SK-N-MC (cell line): ENCODE data around the gene ZNF90.
"Not testable (repeated sequence)": the region's sequence is repeated elsewhere in the genome, so short reads cannot be mapped to it uniquely, and the experiment has no call there.

Experiments used
- EZH2 ChIP-seq: fragments of 200-600 bp; sonication (generic); IDR thresholded peaks from one replicate; pipeline ENCODE4 v1.6.1; 2017; ENCODE audit warnings: antibody characterized with exemption
- POLR2AphosphoS5 ChIP-seq: IDR thresholded peaks from 2 replicates; pipeline ENCODE4 v1.6.1; 2012; ENCODE audit warnings: mild to moderate bottlenecking, low read depth, low read length, borderline replicate concordance

DNA sequence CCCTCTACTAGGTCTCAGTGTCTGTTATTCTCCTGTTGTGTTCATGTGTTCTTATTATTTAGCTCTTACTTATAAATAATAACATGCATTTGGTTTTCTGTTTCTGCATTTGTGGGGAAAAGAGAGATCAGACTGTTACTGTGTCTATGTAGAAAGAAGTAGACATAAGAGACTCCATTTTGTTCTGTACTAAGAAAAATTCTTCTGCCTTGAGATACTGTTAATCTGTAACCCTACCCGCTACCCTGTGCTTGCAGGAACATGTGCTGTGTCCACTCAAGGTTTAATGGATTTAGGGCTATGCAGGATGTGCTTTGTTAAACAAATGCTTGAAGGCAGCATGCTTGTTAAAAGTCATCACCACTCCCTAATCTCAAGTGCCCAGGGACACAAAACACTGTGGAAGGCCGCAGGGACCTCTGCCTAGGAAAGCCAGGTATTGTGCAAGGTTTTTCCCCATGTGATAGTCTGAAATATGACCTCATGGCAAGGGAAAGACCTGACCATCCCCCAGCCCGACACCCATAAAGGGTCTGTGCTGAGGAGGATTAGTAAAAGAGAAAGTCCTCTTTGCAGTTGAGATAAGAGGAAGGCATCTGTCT is 4.5 kb downstream of the ZNF90 start:
- TF ChIP-seq EZH2, POLR2AphosphoS5: not testable (repeated sequence)
